Panc1 (cell line): ENCODE data around the gene DNAH9. TPM values are rescaled to one million over a fixed set of nuclear protein-coding genes. Genes with fewer than 3 reads are reported as not detected.

ENCODE experiments used
- ATAC-seq: fragments of 200-7000 bp; cut with Tn5 transposase; 2 replicates; pipeline ENCODE4 v1.9.1; 2020; ENCODE audit warnings: mild to moderate bottlenecking, moderate library complexity
- BruUV-seq: library from RNA; stranded (reverse); fragments of 400-500 nt; replicated peaks from 2 replicates; lab custom pipeline; 2021; lab: Mats Ljungman, UMichigan
- CTCF ChIA-PET: fragments of 300-600 bp; sonication (Branson Sonifier 250); formaldehyde crosslinking; loops from one replicate; lab custom pipeline; 2022; ENCODE audit warnings: antibody characterized with exemption; lab: Charles Lee
- POLR2A ChIA-PET: fragments of 300-600 bp; sonication (Branson Sonifier 250); formaldehyde crosslinking; loops from one replicate; lab custom pipeline; 2022; ENCODE audit warnings: antibody characterized with exemption; lab: Charles Lee
- DNase-seq: peaks from one replicate; pipeline ENCODE4 v3.0.0-alpha.2; 2010; ENCODE audit warnings: low read depth, low spot score
- H3K27ac ChIP-seq: 2 replicates; pipeline ENCODE4 v1.5.1; 2011; ENCODE audit warnings: mild to moderate bottlenecking, low read length, inconsistent platforms
- H3K27me3 ChIP-seq: fragments of 200-500 bp; sonication (Bioruptor generic); 2 replicates; pipeline ENCODE4 v1.6.0; 2014; ENCODE audit warnings: low read length, inconsistent platforms; ENCODE audit not compliant: control insufficient read depth, insufficient read depth
- H3K36me3 ChIP-seq: fragments of 200-500 bp; sonication (Bioruptor generic); 2 replicates; pipeline ENCODE4 v1.5.1; 2014; ENCODE audit warnings: inconsistent platforms, mild to moderate bottlenecking, low read length, moderate library complexity; ENCODE audit not compliant: control insufficient read depth, insufficient read depth
- H3K4me1 ChIP-seq: 2 replicates; pipeline ENCODE4 v1.5.1; 2011; ENCODE audit warnings: inconsistent platforms, mild to moderate bottlenecking, low read length, moderate library complexity; ENCODE audit not compliant: control insufficient read depth, insufficient read depth
- H3K4me3 ChIP-seq, 2 experiments: 2 replicates each; pipeline ENCODE4 v1.5.1; 2011 to 2012; ENCODE audit warnings: low read depth in 2 of 2, low read length in 2 of 2, mild to moderate bottlenecking in 2 of 2, inconsistent platforms in 1 of 2, moderate library complexity in 1 of 2
- H3K9me3 ChIP-seq: fragments of 200-500 bp; sonication (Bioruptor generic); 2 replicates; pipeline ENCODE4 v1.5.1; 2014; ENCODE audit warnings: low read depth, mild to moderate bottlenecking, inconsistent platforms, low read length, moderate library complexity; ENCODE audit not compliant: control insufficient read depth, insufficient read depth
- CTCF ChIP-seq: fragments of 450-650 bp; IDR thresholded peaks from 2 replicates; pipeline ENCODE4 v1.5.1; 2017; ENCODE audit warnings: mild to moderate bottlenecking
- POLR2AphosphoS5 ChIP-seq: IDR thresholded peaks from 2 replicates; pipeline ENCODE4 v1.6.1; 2012; ENCODE audit warnings: mild to moderate bottlenecking, low read depth, low read length, moderate library complexity
- REST ChIP-seq, 2 experiments: IDR thresholded peaks; 2 replicates each; pipeline ENCODE4 v1.6.1; 2011 to 2012; ENCODE audit warnings: low read depth in 2 of 2, control low read depth in 1 of 2, low read length in 1 of 2, mild to moderate bottlenecking in 1 of 2, moderate library complexity in 1 of 2; ENCODE audit not compliant: insufficient read depth in 1 of 2
- SIN3A ChIP-seq: IDR thresholded peaks from 2 replicates; pipeline ENCODE4 v1.6.1; 2012; ENCODE audit warnings: low read depth, mild to moderate bottlenecking, low read length, moderate library complexity, borderline replicate concordance; ENCODE audit not compliant: insufficient read depth
- TCF7L2 ChIP-seq: IDR thresholded peaks from 2 replicates; pipeline ENCODE4 v1.6.1; 2011; ENCODE audit warnings: mild to moderate bottlenecking, low read depth, low read length, inconsistent platforms
- in situ Hi-C: cut with HindIII; loops from 2 replicates; pipeline ENCODE4 v1.10.0; 2016; ENCODE audit warnings: low sequenced_read_pairs, low pct_unique_long_range_greater_than_20kb
- intact Hi-C: fragments of 100-400 bp; cut with micrococcal nuclease; formaldehyde crosslinking; loops from one replicate; pipeline ENCODE4 v1.10.0; 2022; ENCODE audit not compliant: unreplicated experiment
- total RNA-seq: library from RNA; stranded (reverse); gene quantifications from one replicate; pipeline ENCODE4 v1.2.1, GENCODE V29; 2021; ENCODE audit not compliant: unreplicated experiment

The DNAH9 gene
- total RNA-seq, 1 experiment from 2014 or later, result not detected

DNA sequence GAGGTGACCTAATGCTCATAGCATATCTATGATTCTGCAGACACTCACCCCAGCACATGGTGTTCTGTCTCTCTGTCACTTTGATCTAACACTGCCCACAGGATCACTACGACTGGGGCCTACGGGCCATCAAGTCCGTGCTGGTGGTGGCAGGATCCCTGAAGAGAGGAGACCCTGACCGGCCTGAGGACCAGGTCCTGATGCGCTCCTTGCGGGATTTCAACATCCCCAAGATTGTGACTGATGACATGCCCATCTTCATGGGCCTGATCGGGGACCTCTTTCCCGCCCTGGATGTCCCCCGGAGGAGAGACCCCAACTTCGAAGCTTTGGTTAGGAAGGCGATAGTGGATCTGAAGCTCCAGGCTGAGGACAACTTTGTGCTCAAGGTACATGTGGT lies 146.4 kb downstream of the DNAH9 start:
- no peaks in the 10 kb centered on the region for H3K36me3 ChIP-seq
- no peaks in the 10 kb centered on the region for H3K27me3 ChIP-seq
- CTCF ChIA-PET, result no interaction called here
- in situ Hi-C loops, result no loop called here
- no peak for TF ChIP-seq REST (IDR thresholded peaks at IDR 0.05; ENCODE audit: insufficient read depth in 1 of 2, low read depth in 2 of 2, low read length in 1 of 2)
- TF ChIP-seq TCF7L2, result no peak
- no peak for TF ChIP-seq POLR2AphosphoS5
- no peak for TF ChIP-seq CTCF
- TF ChIP-seq SIN3A, result no peak
- H3K27ac ChIP-seq, result no peak overlapping the region
- intact Hi-C loops, result no loop called here
- H3K9me3 ChIP-seq, result no peaks in the 10 kb centered on the region
- POLR2A ChIA-PET, result no interaction called here
- no TSS peak for BruUV-seq
- H3K4me3 ChIP-seq, result no peak overlapping the region
- DNase-seq (no peak), ATAC-seq (no peak)
- no peaks in the 10 kb centered on the region for H3K4me1 ChIP-seq

- Histone ChIP-seq H3K4me3 (no peak overlapping the region), H3K27ac (no peak overlapping the region), H3K36me3 (no peaks in the 10 kb centered on the region), H3K27me3 (no peaks in the 10 kb centered on the region), H3K9me3 (no peaks in the 10 kb centered on the region), H3K4me1 (no peaks in the 10 kb centered on the region)
- no peak for ATAC-seq
- POLR2A ChIA-PET, result no interaction called here
- in situ Hi-C loops (no loop called here), intact Hi-C loops (no loop called here)
- no TSS peak for BruUV-seq
- CTCF ChIA-PET, result no interaction called here
- no peak for TF ChIP-seq TCF7L2
- TF ChIP-seq SIN3A, result no peak
- no peak for TF ChIP-seq CTCF
- no peak for DNase-seq
Measured at GRCh38 chr17:11747441-11747840, 149.2 kb downstream of the DNAH9 start.
